ENCODE results near the gene PRR16. TPM values are rescaled to one million over a fixed set of nuclear protein-coding genes. Genes with fewer than 3 reads are reported as not detected.

PRR16 gene
- total RNA-seq, 1 experiment from 2014 or later, result 0.42 TPM

DNA sequence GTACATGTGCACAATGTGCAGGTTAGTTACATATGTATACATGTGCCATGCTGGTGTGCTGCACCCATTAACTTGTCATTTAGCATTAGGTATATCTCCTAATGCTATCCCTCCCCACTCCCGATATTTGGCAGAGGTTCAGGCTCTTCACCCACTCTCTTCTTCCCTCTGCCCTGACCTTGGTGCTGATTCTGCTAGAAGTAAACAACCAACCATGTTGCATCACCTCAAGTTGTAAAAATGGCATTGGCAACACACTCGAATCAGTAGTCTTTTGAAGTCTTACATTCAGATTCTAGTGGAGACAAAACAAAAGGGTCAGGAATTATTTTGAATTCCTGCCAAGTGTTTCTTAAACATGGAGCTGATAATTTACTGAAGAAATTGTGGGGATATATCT, 40.0 kb downstream of the PRR16 start:
- peaks cover 20% of the 10 kb centered on the region for H3K4me1 Mint-ChIP-seq
- no peak for ATAC-seq
- TF ChIP-seq, protein P1, sequence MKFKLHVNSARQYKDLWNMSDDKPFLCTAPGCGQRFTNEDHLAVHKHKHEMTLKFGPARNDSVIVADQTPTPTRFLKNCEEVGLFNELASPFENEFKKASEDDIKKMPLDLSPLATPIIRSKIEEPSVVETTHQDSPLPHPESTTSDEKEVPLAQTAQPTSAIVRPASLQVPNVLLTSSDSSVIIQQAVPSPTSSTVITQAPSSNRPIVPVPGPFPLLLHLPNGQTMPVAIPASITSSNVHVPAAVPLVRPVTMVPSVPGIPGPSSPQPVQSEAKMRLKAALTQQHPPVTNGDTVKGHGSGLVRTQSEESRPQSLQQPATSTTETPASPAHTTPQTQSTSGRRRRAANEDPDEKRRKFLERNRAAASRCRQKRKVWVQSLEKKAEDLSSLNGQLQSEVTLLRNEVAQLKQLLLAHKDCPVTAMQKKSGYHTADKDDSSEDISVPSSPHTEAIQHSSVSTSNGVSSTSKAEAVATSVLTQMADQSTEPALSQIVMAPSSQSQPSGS (CRISPR knock-in tag; IDR thresholded peaks at IDR 0.05; ENCODE audit: borderline replicate concordance, low read depth), result no peak
- TF ChIP-seq, protein P2, sequence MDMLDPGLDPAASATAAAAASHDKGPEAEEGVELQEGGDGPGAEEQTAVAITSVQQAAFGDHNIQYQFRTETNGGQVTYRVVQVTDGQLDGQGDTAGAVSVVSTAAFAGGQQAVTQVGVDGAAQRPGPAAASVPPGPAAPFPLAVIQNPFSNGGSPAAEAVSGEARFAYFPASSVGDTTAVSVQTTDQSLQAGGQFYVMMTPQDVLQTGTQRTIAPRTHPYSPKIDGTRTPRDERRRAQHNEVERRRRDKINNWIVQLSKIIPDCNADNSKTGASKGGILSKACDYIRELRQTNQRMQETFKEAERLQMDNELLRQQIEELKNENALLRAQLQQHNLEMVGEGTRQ (CRISPR knock-in tag; IDR thresholded peaks at IDR 0.05), result no peak
- no peak for TF ChIP-seq ZNF263 (CRISPR knock-in tag; IDR thresholded peaks at IDR 0.05; ENCODE audit: low read depth)
- no peak for TF ChIP-seq ZNF317 (CRISPR knock-in tag; IDR thresholded peaks at IDR 0.05; ENCODE audit: borderline replicate concordance, low read depth)
- TF ChIP-seq, protein P3, sequence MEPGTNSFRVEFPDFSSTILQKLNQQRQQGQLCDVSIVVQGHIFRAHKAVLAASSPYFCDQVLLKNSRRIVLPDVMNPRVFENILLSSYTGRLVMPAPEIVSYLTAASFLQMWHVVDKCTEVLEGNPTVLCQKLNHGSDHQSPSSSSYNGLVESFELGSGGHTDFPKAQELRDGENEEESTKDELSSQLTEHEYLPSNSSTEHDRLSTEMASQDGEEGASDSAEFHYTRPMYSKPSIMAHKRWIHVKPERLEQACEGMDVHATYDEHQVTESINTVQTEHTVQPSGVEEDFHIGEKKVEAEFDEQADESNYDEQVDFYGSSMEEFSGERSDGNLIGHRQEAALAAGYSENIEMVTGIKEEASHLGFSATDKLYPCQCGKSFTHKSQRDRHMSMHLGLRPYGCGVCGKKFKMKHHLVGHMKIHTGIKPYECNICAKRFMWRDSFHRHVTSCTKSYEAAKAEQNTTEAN (CRISPR knock-in tag; IDR thresholded peaks at IDR 0.05), result no peak
- no peak for TF ChIP-seq NFYB (CRISPR knock-in tag; conservative IDR thresholded peaks at IDR 0.05; ENCODE audit: low read depth)
- TF ChIP-seq RELA (CRISPR knock-in tag; IDR thresholded peaks at IDR 0.05; ENCODE audit: borderline replicate concordance), result no peak
- no peak for TF ChIP-seq FOXK1 (CRISPR knock-in tag; IDR thresholded peaks at IDR 0.05)
- no peak for TF ChIP-seq ZNF423 (CRISPR knock-in tag; IDR thresholded peaks at IDR 0.05)
- no peak for TF ChIP-seq TCF7 (CRISPR knock-in tag; IDR thresholded peaks at IDR 0.05; ENCODE audit: low read depth)
- no peak for TF ChIP-seq ZNF396 (CRISPR knock-in tag; IDR thresholded peaks at IDR 0.05; ENCODE audit: borderline replicate concordance)
- TF ChIP-seq, protein P4, sequence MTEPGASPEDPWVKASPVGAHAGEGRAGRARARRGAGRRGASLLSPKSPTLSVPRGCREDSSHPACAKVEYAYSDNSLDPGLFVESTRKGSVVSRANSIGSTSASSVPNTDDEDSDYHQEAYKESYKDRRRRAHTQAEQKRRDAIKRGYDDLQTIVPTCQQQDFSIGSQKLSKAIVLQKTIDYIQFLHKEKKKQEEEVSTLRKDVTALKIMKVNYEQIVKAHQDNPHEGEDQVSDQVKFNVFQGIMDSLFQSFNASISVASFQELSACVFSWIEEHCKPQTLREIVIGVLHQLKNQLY (CRISPR knock-in tag; IDR thresholded peaks at IDR 0.05), result no peak
- TF ChIP-seq, protein P5, sequence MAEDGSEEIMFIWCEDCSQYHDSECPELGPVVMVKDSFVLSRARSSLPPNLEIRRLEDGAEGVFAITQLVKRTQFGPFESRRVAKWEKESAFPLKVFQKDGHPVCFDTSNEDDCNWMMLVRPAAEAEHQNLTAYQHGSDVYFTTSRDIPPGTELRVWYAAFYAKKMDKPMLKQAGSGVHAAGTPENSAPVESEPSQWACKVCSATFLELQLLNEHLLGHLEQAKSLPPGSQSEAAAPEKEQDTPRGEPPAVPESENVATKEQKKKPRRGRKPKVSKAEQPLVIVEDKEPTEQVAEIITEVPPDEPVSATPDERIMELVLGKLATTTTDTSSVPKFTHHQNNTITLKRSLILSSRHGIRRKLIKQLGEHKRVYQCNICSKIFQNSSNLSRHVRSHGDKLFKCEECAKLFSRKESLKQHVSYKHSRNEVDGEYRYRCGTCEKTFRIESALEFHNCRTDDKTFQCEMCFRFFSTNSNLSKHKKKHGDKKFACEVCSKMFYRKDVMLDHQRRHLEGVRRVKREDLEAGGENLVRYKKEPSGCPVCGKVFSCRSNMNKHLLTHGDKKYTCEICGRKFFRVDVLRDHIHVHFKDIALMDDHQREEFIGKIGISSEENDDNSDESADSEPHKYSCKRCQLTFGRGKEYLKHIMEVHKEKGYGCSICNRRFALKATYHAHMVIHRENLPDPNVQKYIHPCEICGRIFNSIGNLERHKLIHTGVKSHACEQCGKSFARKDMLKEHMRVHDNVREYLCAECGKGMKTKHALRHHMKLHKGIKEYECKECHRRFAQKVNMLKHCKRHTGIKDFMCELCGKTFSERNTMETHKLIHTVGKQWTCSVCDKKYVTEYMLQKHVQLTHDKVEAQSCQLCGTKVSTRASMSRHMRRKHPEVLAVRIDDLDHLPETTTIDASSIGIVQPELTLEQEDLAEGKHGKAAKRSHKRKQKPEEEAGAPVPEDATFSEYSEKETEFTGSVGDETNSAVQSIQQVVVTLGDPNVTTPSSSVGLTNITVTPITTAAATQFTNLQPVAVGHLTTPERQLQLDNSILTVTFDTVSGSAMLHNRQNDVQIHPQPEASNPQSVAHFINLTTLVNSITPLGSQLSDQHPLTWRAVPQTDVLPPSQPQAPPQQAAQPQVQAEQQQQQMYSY (CRISPR knock-in tag; IDR thresholded peaks at IDR 0.05), result no peak
- no peak for TF ChIP-seq SOX15 (CRISPR knock-in tag; IDR thresholded peaks at IDR 0.05)
- no peak for TF ChIP-seq PRRX2 (CRISPR knock-in tag; IDR thresholded peaks at IDR 0.05)
- peaks cover 2% of the 10 kb centered on the region; the same call in 1 of the 2 replicates for H3K36me3 Mint-ChIP-seq
- ChIA-PET CTCF (no interaction called here), POLR2A (no interaction called here)
- no peak for DNase-seq (ENCODE audit: low spot score)
- no peaks in the 10 kb centered on the region for H3K27me3 Mint-ChIP-seq (ENCODE audit: low read depth)
- H3K9me3 Mint-ChIP-seq, result peaks cover 4% of the 10 kb centered on the region
- H3K27ac Mint-ChIP-seq, result no peak overlapping the region
- no peak overlapping the region for H3K4me3 Mint-ChIP-seq

DNA sequence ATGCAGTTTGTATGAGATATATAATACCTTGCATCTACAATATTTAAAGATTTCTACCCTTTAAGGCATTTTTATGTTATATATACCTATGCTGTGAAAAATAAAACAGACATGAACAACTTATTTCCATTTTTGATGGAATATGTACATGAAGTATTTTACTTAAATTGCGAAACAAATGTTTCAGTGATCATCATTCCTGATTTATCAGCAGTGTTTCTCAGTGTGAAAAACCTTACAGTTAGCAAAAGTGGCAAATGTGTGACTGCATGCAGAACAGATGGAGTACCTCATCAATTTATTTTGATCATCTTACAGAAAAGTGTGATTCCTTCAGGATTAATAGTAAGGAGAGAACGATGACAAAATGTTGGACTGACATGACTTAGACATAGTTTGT, 43.1 kb downstream of the PRR16 start:
- DNase-seq (ENCODE audit: low spot score) (no peak), ATAC-seq (no peak)
- no peak for TF ChIP-seq FOXP1 (CRISPR knock-in tag; IDR thresholded peaks at IDR 0.05; ENCODE audit: borderline replicate concordance)
- POLR2A ChIA-PET, result no interaction called here
- Mint-ChIP-seq H3K27ac (no peak overlapping the region), H3K27me3 (ENCODE audit: low read depth) (no peaks in the 10 kb centered on the region), H3K4me1 (peaks cover 45% of the 10 kb centered on the region), H3K4me3 (no peak overlapping the region), H3K9me3 (peaks cover 4% of the 10 kb centered on the region), H3K36me3 (peaks cover 2% of the 10 kb centered on the region; the same call in 1 of the 2 replicates)
- CTCF ChIA-PET, result no interaction called here

Data from WTC11 (cell line).